HepG2 (cell line): ENCODE results near the gene ADGRL3. TPM values are rescaled to one million over a fixed set of nuclear protein-coding genes. Genes with fewer than 3 reads are reported as not detected.

Source experiments
- ATAC-seq: fragments of 200-7000 bp; cut with Tn5 transposase; 3 replicates; pipeline ENCODE4 v1.9.1; 2020; ENCODE audit warnings: mild to moderate bottlenecking, moderate library complexity
- BruUV-seq: library from RNA; stranded (reverse); fragments of 400-500 nt; replicated peaks from 2 replicates; lab custom pipeline; 2021; lab: Mats Ljungman, UMichigan
- CTCF ChIA-PET: fragments of 300-600 bp; formaldehyde crosslinking; extraction: SDS; loops from one replicate; lab custom pipeline; 2021; ENCODE audit warnings: low total read pairs, inconsistent platforms, low intra/inter-chr PET ratio; lab: Yijun Ruan, JAX
- POLR2A ChIA-PET: fragments of 350-600 bp; sonication (Branson Sonifier 250); formaldehyde crosslinking; loops from one replicate; lab custom pipeline; 2020; ENCODE audit warnings: antibody characterized with exemption, inconsistent platforms; lab: Yijun Ruan, JAX
- DNase-seq: peaks from one replicate; pipeline ENCODE4 v3.0.0-alpha.2; 2015; ENCODE audit warnings: low spot score
- FAIRE-seq: peaks from 3 replicates; lab custom pipeline; 2011; peaks lifted over from hg19 to GRCh38; lab: Jason Lieb, UNC
- H2AFZ ChIP-seq: one replicate; pipeline ENCODE4 v1.6.1; 2011; ENCODE audit warnings: low read length, inconsistent platforms
- H3K27ac ChIP-seq: fragments of 300-600 bp; 3 replicates; pipeline ENCODE4 v1.8.0; 2011; ENCODE audit warnings: mixed run types, mild to moderate bottlenecking, mixed read lengths, low read length, inconsistent platforms; ENCODE audit not compliant: insufficient read depth; ENCODE audit errors: extremely low read length
- H3K27me3 ChIP-seq, 2 experiments: fragments of 200-600 bp in 1 of 2; 2 replicates in 1 of 2; 3 replicates in 1 of 2; pipeline versions ENCODE4 v1.6.0 to v1.8.0; 2011; ENCODE audit warnings: low read length in 2 of 2, mild to moderate bottlenecking in 2 of 2, moderate library complexity in 2 of 2, inconsistent platforms in 1 of 2; ENCODE audit not compliant: insufficient read depth in 2 of 2, control insufficient read depth in 1 of 2
- H3K36me3 ChIP-seq, 2 experiments: fragments of 200-600 bp in 1 of 2; replicated peaks in 1 of 2; 2 replicates in 1 of 2; 3 replicates in 1 of 2; pipeline versions ENCODE4 v1.5.1 to v1.8.0; 2011; ENCODE audit warnings: low read length in 2 of 2, inconsistent platforms in 1 of 2; ENCODE audit not compliant: insufficient read depth in 2 of 2, control insufficient read depth in 1 of 2
- H3K4me1 ChIP-seq: 2 replicates; pipeline ENCODE4 v1.5.1; 2012; ENCODE audit warnings: low read length, inconsistent platforms; ENCODE audit not compliant: insufficient read depth
- H3K4me2 ChIP-seq: 2 replicates; pipeline ENCODE4 v1.6.0; 2011; ENCODE audit warnings: low read depth, low read length, inconsistent platforms
- H3K4me3 ChIP-seq, 3 experiments: fragments of 200-600 bp in 1 of 3; sonication (generic), shearing (Covaris generic) in 1 of 3; replicated peaks in 1 of 3; 2 replicates each; pipeline ENCODE4 v1.5.1; 2011 to 2016; ENCODE audit warnings: low read length in 3 of 3, inconsistent platforms in 2 of 3, low read depth in 2 of 3, mild to moderate bottlenecking in 2 of 3, control low read depth in 1 of 3, mixed read lengths in 1 of 3; ENCODE audit not compliant: insufficient read depth in 1 of 3
- H3K79me2 ChIP-seq: one replicate; pipeline ENCODE4 v1.6.1; 2011; ENCODE audit warnings: low read length, inconsistent platforms; ENCODE audit not compliant: insufficient read depth
- H3K9ac ChIP-seq: 2 replicates; pipeline ENCODE4 v1.6.0; 2011; ENCODE audit warnings: mild to moderate bottlenecking, low read depth, low read length, inconsistent platforms; ENCODE audit not compliant: insufficient read depth
- H3K9me3 ChIP-seq: 2 replicates; pipeline ENCODE4 v1.5.1; 2012; ENCODE audit warnings: mild to moderate bottlenecking, low read length
- H4K20me1 ChIP-seq: 2 replicates; pipeline ENCODE4 v1.6.0; 2011; ENCODE audit warnings: inconsistent platforms, mild to moderate bottlenecking, low read length, moderate library complexity; ENCODE audit not compliant: insufficient read depth
- AGO2 ChIP-seq: fragments of 200-400 bp; formaldehyde crosslinking; optimal IDR thresholded peaks from 2 replicates; pipeline ENCODE3; 2017; ENCODE audit warnings: mild to moderate bottlenecking, low read depth, low read length, moderate library complexity
- CBX2 ChIP-seq, 2 experiments: fragments of 200-600 bp in 1 of 2; sonication (generic); formaldehyde crosslinking in 1 of 2; IDR thresholded peaks; 2 replicates each; pipeline versions ENCODE4 v1.7.0 to v1.8.1; 2018 to 2022; ENCODE audit warnings: low read depth in 2 of 2, low read length in 1 of 2, mild to moderate bottlenecking in 1 of 2, missing genetic modification reagents in 1 of 2
- MAFK ChIP-seq, 2 experiments: IDR thresholded peaks in 1 of 2; conservative IDR thresholded peaks in 1 of 2; 2 replicates each; pipeline ENCODE4 v1.6.1; 2011; ENCODE audit warnings: improper control_type of control experiment in 2 of 2, low read length in 2 of 2
- MEIS1 ChIP-seq: sonication (generic); formaldehyde crosslinking; IDR thresholded peaks from 2 replicates; pipeline ENCODE4 v1.9.0; 2021; ENCODE audit warnings: mild to moderate bottlenecking, missing genetic modification reagents, moderate library complexity, borderline replicate concordance
- RAD51 ChIP-seq: fragments of 450-650 bp; IDR thresholded peaks from 2 replicates; pipeline ENCODE4 v1.6.1; 2016; ENCODE audit warnings: borderline replicate concordance
- TRIM22 ChIP-seq: fragments of 450-650 bp; IDR thresholded peaks from 2 replicates; pipeline ENCODE4 v1.6.1; 2017
- ZBTB3 ChIP-seq: sonication (generic); formaldehyde crosslinking; IDR thresholded peaks from 2 replicates; pipeline ENCODE4 v1.4.0; 2020; ENCODE audit warnings: low read depth, mild to moderate bottlenecking, moderate library complexity, missing genetic modification reagents, borderline replicate concordance
- ZNF224 ChIP-seq: sonication (generic); formaldehyde crosslinking; IDR thresholded peaks from 2 replicates; pipeline ENCODE4 v1.5.0; 2020; ENCODE audit warnings: mild to moderate bottlenecking, missing genetic modification reagents
- ZNF329 ChIP-seq: sonication (generic); formaldehyde crosslinking; IDR thresholded peaks from 2 replicates; pipeline ENCODE4 v1.9.0; 2021; ENCODE audit warnings: low read depth, mild to moderate bottlenecking, missing genetic modification reagents
- ZNF530 ChIP-seq: sonication (generic); formaldehyde crosslinking; IDR thresholded peaks from 2 replicates; pipeline ENCODE4 v1.5.0; 2020; ENCODE audit warnings: low read depth, mild to moderate bottlenecking, missing genetic modification reagents
- ZNF652 ChIP-seq: IDR thresholded peaks from 2 replicates; pipeline ENCODE4 v1.6.1; 2016; ENCODE audit warnings: low read depth, borderline replicate concordance
- ZNF691 ChIP-seq: sonication (generic); formaldehyde crosslinking; IDR thresholded peaks from 2 replicates; pipeline ENCODE4 v1.4.0; 2020; ENCODE audit warnings: missing genetic modification reagents, low read depth, mild to moderate bottlenecking, borderline replicate concordance
- WGBS: methylation state at CpG from one replicate; pipeline ENCODE4 v1.1.6; 2017; ENCODE audit warnings: low lambda C conversion rate; 5-methylcytosine and 5-hydroxymethylcytosine counted together
- in situ Hi-C: cut with HindIII; loops from 2 replicates; pipeline ENCODE4 v1.10.0; 2017; ENCODE audit warnings: low pct_unique_long_range_greater_than_20kb; ENCODE audit not compliant: extremely low pct_ligation_motif_present
- intact Hi-C: fragments of 100-400 bp; cut with micrococcal nuclease; formaldehyde crosslinking; loops from one replicate; pipeline ENCODE4 v1.10.0; 2022; ENCODE audit not compliant: unreplicated experiment
- polyA plus RNA-seq, 8 experiments: library from polyadenylated mRNA; depleted of rRNA in 3 of 8; stranded (reverse) in 7 of 8; unstranded in 1 of 8; fragments of >200 nt; fragmentation: Illumina TruSeq in 4 of 8; extraction: Trizol in 4 of 8; gene quantifications; 2 replicates each; pipeline versions ENCODE4 v1.2.1 to v1.2.3, GENCODE V29; 2011 to 2016; ENCODE audit warnings: low read depth in 4 of 8, missing spikeins in 1 of 8, mixed read lengths in 1 of 8; ENCODE audit not compliant: insufficient read depth in 1 of 8
- total RNA-seq, 5 experiments: library from RNA; depleted of rRNA; stranded (reverse); fragments of >200 nt; fragmentation: Illumina TruSeq; extraction: Trizol; gene quantifications; 2 replicates each; pipeline ENCODE4 v1.2.3, GENCODE V29; 2016; ENCODE audit warnings: low read depth in 1 of 5

The ADGRL3 gene
- total and polyA plus RNA-seq, 2 of the 13 experiments (the other 11 are each of a cell fraction or from before 2014, with no cell fraction given): 0.04 to 0.05 TPM

- no peak overlapping the region for H3K9ac ChIP-seq
- no peaks in the 10 kb centered on the region for H3K79me2 ChIP-seq
- no TSS peak for BruUV-seq
- no peaks in the 10 kb centered on the region for H3K27me3 ChIP-seq
- H3K27ac ChIP-seq: no peak overlapping the region
- TF ChIP-seq ZNF691 (CRISPR knock-in tag) (no peak), ZNF530 (CRISPR knock-in tag) (no peak), ZNF652 (no peak), TRIM22 (no peak), CBX2 (IDR thresholded peaks at IDR 0.05; ENCODE audit: low read depth, low read length) (no peak), CBX2 (CRISPR knock-in tag; IDR thresholded peaks at IDR 0.05; ENCODE audit: low read depth) (no peak), MEIS1 (CRISPR knock-in tag) (no peak), RAD51 (no peak), AGO2 (no peak), MAFK (conservative IDR thresholded peaks at IDR 0.05 in 1 of 2, IDR thresholded peaks at IDR 0.05 in 1 of 2; ENCODE audit: low read length in 2 of 2) (no peak), ZNF224 (no peak), ZBTB3 (CRISPR knock-in tag) (no peak), ZNF329 (CRISPR knock-in tag) (no peak)
- no peak overlapping the region for H3K4me3 ChIP-seq
- DNase-seq (no peak), ATAC-seq (no peak), FAIRE-seq (no peak)
- no peaks in the 10 kb centered on the region for H3K36me3 ChIP-seq
- no peak overlapping the region for H3K4me2 ChIP-seq
- H3K9me3 ChIP-seq: no peaks in the 10 kb centered on the region
- no peak overlapping the region for H2AFZ ChIP-seq
- intact Hi-C loops (no loop called here), in situ Hi-C loops (no loop called here)
- POLR2A ChIA-PET: no interaction called here
- no peaks in the 10 kb centered on the region for H3K4me1 ChIP-seq
- no peaks in the 10 kb centered on the region for H4K20me1 ChIP-seq
- WGBS: 5% methylated on average over 1 of the region's 8 CpGs
- CTCF ChIA-PET: no interaction called here
Measured at GRCh38 chr4:61663310-61663709, 463.2 kb downstream of the ADGRL3 start.
